Large intestine (tissue), 3 donors: ENCODE results near the gene HIBADH. TPM values are rescaled to one million over a fixed set of nuclear protein-coding genes. Genes with fewer than 3 reads are reported as not detected.

Experiments
- DNase-seq, 2 donors: peaks; one replicate each; pipeline versions ENCODE4 v3.0.0 to v3.0.0-alpha.2; 2013
- H3K27ac ChIP-seq: one replicate; pipeline ENCODE4 v1.5.1; 2013; ENCODE audit warnings: low read length
- H3K27me3 ChIP-seq: 2 replicates; pipeline ENCODE4 v1.6.1; 2013; ENCODE audit warnings: low read length; ENCODE audit not compliant: control insufficient read depth, insufficient read depth
- H3K36me3 ChIP-seq: 2 replicates; pipeline ENCODE4 v1.6.1; 2013; ENCODE audit warnings: low read length; ENCODE audit not compliant: control insufficient read depth, insufficient read depth
- H3K4me1 ChIP-seq: one replicate; pipeline ENCODE4 v1.6.1; 2013; ENCODE audit warnings: low read length; ENCODE audit not compliant: control insufficient read depth, insufficient read depth
- H3K4me3 ChIP-seq: one replicate; pipeline ENCODE4 v1.5.1; 2013; ENCODE audit warnings: low read length
- H3K9me3 ChIP-seq: one replicate; pipeline ENCODE4 v1.6.1; 2013; ENCODE audit warnings: mild to moderate bottlenecking, low read depth, low read length, moderate library complexity; ENCODE audit not compliant: control insufficient read depth
- WGBS: methylation state at CpG from one replicate; pipeline ENCODE4 v1.1.5; 2013; ENCODE audit warnings: low lambda C conversion rate; ENCODE audit not compliant: insufficient coverage; 5-methylcytosine and 5-hydroxymethylcytosine counted together
- polyA plus RNA-seq: library from polyadenylated mRNA; unstranded; fragments of 120-200 nt; gene quantifications from one replicate; pipeline ENCODE4 v1.2.1, GENCODE V29; 2013

HIBADH gene
- polyA plus RNA-seq, 1 donor: 54.2 TPM

DNA sequence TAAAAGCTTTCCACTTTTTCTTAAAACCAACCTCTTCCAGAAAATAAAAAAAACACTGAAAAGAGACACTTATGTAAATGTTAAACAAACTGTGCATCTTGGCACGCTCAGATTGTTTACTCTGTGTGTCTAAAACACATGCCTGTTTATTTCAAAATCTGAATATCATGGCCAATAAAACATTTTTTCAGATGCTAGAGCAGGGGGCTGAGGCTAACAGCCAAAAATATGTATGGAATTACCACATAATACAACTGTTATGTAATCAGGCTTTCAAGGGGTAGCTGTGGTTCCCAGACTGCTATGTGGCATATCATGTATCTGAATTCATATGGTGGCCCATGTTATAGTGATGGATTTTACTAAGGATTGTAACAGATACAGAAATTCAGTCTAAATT is 130.4 kb downstream of the HIBADH start:
- no peak for DNase-seq
- H3K9me3 ChIP-seq: no peaks in the 10 kb centered on the region
- H3K27ac ChIP-seq: no peak overlapping the region
- no peaks in the 10 kb centered on the region for H3K4me1 ChIP-seq
- H3K27me3 ChIP-seq: no peaks in the 10 kb centered on the region
- peaks cover 20% of the 10 kb centered on the region for H3K36me3 ChIP-seq
- no peak overlapping the region for H3K4me3 ChIP-seq
- 75% methylated on average over 1 of the region's 1 CpG for WGBS

DNA sequence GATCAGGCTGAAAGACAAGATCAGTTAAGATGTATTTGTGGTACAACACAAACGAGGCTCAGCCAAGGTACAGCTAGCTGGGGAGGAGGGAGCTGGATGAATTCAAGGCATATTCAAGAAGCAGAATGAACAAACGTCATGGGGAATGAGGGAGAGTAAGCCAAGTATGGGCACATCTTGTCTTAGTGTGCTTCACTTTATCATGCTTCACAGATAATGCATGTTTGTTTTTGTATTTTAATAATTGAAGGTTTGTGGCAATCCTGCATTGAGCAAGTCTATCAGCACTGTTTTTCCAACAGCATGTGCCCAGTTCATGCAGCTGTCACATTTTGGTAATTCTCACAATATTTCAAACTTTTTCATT is 135.4 kb downstream of the HIBADH start:
- DNase-seq: no peak
- no peak overlapping the region for H3K27ac ChIP-seq
- H3K9me3 ChIP-seq: no peaks in the 10 kb centered on the region
- no peaks in the 10 kb centered on the region for H3K4me1 ChIP-seq
- no peaks in the 10 kb centered on the region for H3K27me3 ChIP-seq
- WGBS: 28% methylated on average over 2 of the region's 2 CpGs
- peaks cover 31% of the 10 kb centered on the region for H3K36me3 ChIP-seq
- H3K4me3 ChIP-seq: no peak overlapping the region

DNA sequence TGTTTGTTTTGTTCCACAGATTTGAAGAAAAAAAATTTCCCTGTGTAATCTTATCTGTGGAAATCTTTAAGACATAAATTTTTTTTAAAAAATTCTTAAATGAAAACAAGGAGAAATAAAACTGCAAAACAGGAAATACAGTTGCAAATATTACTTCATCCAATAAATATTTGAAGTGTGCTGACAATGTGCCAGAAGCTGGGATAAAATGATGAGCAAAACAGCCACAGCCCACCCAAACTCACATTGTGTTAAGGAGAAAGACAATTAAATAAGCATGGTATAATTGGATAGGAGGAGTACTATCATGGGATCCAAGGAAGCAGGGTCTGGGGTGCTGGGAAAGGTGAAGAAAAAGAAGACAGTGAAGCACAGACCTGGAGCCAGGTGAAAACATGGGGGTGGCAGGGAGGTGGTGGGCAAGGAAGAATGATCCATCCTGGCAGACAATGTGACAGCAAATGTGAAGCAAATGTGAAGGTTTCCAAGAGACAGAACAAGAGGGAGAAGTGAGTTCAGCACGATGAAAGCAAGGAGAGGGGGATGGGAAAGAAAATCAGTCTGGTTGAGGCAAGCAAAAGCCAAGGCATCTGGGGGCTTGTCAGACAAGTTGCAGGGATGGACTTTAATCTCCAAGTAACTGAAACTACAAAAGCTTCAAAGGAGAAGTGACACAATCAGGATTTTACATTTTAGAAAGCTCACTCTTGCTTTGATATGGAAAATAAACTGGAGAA is 135.9 kb downstream of the HIBADH start:
- H3K4me1 ChIP-seq: no peaks in the 10 kb centered on the region
- DNase-seq: no peak
- no peak overlapping the region for H3K27ac ChIP-seq
- no CpG with 5 or more reads among the region's 1 CpG for WGBS
- H3K9me3 ChIP-seq: no peaks in the 10 kb centered on the region
- no peak overlapping the region for H3K4me3 ChIP-seq
- H3K27me3 ChIP-seq: no peaks in the 10 kb centered on the region
- peaks cover 31% of the 10 kb centered on the region for H3K36me3 ChIP-seq

DNA sequence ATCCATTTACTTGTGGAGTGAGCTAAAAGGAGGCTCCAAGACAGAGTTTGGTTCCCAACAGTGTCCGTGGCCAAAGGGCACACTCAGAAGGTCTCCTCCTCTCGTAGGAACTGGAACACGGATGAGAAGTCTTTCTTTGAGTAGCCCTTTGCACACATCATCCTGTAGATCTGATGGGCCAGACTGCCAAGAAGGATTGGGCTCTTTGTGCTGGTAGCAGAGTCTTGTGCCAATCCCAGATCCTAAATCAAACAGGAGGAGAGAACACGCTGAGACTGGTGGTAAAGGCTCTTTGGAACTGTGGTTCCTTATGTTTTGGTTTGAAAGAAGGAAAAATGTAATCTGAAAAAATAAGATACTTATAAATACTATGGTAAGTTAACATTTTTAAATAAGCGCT is 136.6 kb downstream of the HIBADH start:
- H3K4me3 ChIP-seq: no peak overlapping the region
- H3K27me3 ChIP-seq: no peaks in the 10 kb centered on the region
- peaks cover 30% of the 10 kb centered on the region for H3K36me3 ChIP-seq
- no peaks in the 10 kb centered on the region for H3K4me1 ChIP-seq
- no peaks in the 10 kb centered on the region for H3K9me3 ChIP-seq
- 100% methylated on average over 1 of the region's 5 CpGs for WGBS
- DNase-seq: no peak
- H3K27ac ChIP-seq: no peak overlapping the region

DNA sequence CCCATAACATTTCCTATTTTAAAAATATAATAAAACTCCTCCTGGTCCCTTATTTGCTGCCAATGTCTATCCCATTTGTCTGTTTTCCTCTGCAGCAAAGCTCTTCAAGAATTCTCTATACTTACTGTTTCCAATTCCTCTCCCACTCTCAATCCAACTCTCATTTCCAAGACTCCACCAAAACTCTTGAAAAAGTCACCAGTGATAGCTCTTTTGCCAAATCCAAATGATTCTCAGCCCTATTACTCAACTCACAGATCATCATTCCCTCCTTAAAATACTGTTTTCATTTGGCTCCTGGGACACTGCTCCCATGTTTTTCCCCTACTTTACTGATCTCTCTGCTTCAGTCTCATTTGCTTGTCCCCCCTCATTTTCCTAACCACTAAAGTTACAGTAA is 139.4 kb downstream of the HIBADH start:
- H3K4me1 ChIP-seq: no peaks in the 10 kb centered on the region
- H3K27ac ChIP-seq: no peak overlapping the region
- H3K9me3 ChIP-seq: no peaks in the 10 kb centered on the region
- H3K36me3 ChIP-seq: peaks cover 15% of the 10 kb centered on the region
- DNase-seq: no peak
- no peaks in the 10 kb centered on the region for H3K27me3 ChIP-seq
- no peak overlapping the region for H3K4me3 ChIP-seq

DNA sequence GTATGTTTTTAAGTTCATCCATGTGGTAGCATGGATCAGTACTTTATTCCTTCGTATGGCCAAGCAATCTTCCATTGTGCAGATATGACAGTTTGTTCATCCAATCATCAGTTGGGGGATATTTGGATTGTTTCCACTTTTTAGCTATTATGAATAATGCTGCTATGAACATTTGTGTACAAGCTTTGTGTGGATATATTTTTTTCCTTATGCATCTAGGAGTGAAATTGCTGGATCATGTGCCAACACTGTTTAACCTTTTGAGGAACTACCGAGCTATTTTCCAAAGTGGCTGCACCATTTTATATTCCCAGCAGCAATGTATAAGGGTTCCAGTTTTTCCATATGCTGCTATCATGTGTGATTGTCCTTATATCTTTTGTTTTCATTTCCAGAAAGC is 140.1 kb downstream of the HIBADH start:
- H3K4me3 ChIP-seq: no peak overlapping the region
- H3K27ac ChIP-seq: no peak overlapping the region
- no peaks in the 10 kb centered on the region for H3K4me1 ChIP-seq
- no peaks in the 10 kb centered on the region for H3K9me3 ChIP-seq
- no peak for DNase-seq
- H3K27me3 ChIP-seq: no peaks in the 10 kb centered on the region
- 71% methylated on average over 1 of the region's 2 CpGs for WGBS
- H3K36me3 ChIP-seq: peaks cover 15% of the 10 kb centered on the region

DNA sequence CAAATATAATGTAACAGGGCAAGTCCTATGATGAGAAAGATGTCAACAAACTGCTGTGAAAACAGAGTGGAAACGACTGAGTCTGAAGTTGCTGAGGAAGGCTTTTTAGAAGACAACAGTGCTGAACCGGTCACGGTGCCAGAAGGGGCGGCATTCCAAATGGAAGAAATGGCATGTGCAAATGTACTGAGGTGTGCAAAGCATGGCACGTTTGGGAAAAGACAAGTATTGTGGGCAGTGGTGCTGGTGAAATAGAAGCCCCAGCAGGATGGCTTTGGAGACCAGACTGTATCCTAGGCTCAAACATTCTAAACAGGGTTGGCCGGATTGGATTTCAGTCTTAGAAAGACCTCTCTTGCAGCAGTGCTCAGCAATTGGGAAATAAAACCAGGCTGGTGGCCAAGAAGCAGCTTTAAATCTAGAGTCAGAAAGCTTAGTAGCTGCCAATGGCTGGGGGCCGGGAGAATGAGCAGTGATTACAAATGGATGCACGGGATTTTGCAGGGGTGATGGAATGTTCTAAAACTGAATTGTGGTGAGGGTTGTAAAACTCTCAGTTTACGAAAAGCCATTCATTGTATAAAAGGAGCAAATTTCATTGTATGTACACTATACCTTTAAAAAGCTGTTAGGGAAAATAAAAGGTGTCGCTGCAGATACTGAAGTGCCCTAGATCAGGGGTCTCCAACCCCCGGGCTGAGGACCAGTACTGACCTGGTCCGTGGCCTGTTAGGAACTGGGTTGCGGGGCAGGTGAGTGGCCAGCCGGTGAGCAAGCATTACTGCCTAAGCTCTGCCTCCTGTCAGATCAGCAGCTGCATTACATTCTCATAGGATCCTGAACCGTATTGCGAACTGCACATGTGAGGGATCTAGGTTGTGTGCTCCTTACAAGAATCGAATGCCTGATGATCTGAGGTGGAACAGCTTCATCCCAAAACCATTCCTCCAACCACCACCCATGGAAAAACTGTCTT is 141.6 kb downstream of the HIBADH start:
- DNase-seq: peak in 1 of 2 donors; percentile 23
- no peaks in the 10 kb centered on the region for H3K27me3 ChIP-seq
- peaks cover 13% of the 10 kb centered on the region for H3K36me3 ChIP-seq
- H3K9me3 ChIP-seq: no peaks in the 10 kb centered on the region
- H3K4me1 ChIP-seq: no peaks in the 10 kb centered on the region
- no peak overlapping the region for H3K27ac ChIP-seq
- 97% methylated on average over 5 of the region's 17 CpGs for WGBS
- H3K4me3 ChIP-seq: no peak overlapping the region

DNA sequence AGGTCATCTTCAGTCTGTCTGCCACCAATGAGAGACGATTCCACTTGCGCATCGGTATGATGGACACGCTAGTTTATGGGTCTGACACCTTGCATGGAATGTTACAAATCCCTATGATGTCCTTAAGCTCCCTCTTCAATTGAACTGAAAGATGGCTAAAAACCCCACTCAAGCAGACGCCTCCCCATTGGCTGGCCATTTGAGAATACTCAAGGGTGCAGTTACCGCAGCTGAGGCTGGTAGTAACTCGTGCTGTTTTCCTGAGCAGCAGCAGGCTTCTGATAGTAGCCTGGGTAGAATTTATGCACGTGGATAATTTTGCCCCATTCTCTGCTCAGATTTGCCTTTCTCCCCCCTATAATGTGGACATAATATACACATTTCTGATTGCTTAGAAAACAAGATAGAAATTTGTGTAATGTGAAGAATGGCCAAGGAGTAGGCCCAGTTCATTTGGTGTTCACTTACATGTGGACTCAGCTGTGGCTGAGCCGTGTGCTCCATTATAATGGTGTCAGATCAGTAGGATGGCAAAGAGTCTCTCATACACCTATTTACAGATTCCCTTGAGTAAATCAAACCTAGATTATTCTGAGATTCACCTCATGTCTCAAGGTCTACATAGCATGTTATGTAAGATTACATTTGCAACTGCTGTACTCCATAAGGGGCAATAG is 142.8 kb downstream of the HIBADH start:
- no CpG with 5 or more reads among the region's 9 CpGs for WGBS
- no peak overlapping the region for H3K4me3 ChIP-seq

DNA sequence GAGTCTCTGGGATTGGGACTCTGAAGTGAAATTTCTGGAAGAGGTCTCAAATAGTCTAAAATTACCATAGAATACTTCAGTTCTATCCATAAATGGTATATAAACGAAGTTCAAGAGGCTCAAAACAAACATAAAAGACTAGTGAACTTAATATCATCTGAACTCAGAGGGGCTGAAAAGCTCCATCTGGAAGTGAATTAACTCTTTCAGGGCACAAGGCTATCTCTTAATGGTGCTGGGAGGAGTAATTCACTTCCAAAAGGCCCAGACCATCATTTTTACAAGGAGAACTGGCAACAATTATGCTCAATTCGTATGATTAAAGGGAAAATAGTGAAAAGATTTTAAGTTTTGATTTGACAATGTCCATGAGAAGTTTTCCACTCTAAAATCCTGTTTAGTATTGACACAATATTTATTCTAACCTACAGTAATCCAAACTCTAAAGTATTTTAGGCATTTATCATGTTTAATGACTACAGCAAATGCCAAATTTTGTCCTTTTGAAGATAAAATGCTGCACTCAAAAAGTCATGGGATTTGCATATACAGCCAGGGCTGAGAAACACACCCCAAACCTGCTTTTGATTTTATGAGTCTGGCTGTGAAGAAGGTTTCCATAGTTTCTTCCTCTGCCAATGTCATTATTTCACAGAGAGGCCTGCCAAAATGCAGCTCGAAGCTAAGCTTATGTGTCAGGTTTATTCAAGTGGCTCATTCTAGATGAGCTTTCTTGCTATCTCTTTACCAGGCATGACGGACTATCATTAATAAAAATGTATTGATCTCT is 143.9 kb downstream of the HIBADH start:
- no peak for DNase-seq
- Histone ChIP-seq H3K9me3 (no peaks in the 10 kb centered on the region), H3K27me3 (no peaks in the 10 kb centered on the region), H3K4me1 (no peaks in the 10 kb centered on the region), H3K36me3 (peaks cover 2% of the 10 kb centered on the region), H3K27ac (no peak overlapping the region), H3K4me3 (no peak overlapping the region)
- no CpG with 5 or more reads among the region's 4 CpGs for WGBS

More for the DNA sequence above, 142.8 kb downstream of the HIBADH start:
- H3K27ac ChIP-seq: no peak overlapping the region
- H3K4me1 ChIP-seq: no peaks in the 10 kb centered on the region
- H3K27me3 ChIP-seq: no peaks in the 10 kb centered on the region
- no peaks in the 10 kb centered on the region for H3K9me3 ChIP-seq
- peaks cover 11% of the 10 kb centered on the region for H3K36me3 ChIP-seq
- no peak for DNase-seq

DNA sequence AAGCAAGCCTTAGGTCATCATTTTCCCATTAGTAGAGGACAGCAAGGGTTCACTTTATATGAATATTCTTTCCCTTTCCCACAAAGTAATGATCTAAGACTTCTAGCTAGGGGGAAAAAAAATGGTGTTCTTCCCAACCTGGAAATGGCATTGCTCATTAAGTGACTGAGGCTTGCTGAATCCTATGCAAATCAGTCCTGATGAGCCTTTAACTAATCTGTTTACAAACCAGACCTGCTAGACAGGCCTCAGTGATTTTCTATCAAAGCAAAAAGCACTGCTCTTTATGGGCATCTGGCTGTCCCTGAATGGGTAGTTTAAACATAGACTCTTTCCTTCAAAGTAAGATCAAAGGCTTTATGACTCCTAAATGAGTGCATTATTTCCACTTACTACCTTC is 146.3 kb downstream of the HIBADH start:
- Histone ChIP-seq H3K27ac (no peak overlapping the region), H3K9me3 (no peaks in the 10 kb centered on the region), H3K4me3 (no peak overlapping the region), H3K27me3 (no peaks in the 10 kb centered on the region), H3K4me1 (no peaks in the 10 kb centered on the region), H3K36me3 (no peaks in the 10 kb centered on the region)
- no peak for DNase-seq
